TTC549 (cell line): ENCODE results near the gene XRCC3.

Experiments used
- FAIRE-seq: peaks from 2 replicates; lab custom pipeline; 2012; peaks lifted over from hg19 to GRCh38; lab: Jason Lieb, UNC

XRCC3 gene

DNA sequence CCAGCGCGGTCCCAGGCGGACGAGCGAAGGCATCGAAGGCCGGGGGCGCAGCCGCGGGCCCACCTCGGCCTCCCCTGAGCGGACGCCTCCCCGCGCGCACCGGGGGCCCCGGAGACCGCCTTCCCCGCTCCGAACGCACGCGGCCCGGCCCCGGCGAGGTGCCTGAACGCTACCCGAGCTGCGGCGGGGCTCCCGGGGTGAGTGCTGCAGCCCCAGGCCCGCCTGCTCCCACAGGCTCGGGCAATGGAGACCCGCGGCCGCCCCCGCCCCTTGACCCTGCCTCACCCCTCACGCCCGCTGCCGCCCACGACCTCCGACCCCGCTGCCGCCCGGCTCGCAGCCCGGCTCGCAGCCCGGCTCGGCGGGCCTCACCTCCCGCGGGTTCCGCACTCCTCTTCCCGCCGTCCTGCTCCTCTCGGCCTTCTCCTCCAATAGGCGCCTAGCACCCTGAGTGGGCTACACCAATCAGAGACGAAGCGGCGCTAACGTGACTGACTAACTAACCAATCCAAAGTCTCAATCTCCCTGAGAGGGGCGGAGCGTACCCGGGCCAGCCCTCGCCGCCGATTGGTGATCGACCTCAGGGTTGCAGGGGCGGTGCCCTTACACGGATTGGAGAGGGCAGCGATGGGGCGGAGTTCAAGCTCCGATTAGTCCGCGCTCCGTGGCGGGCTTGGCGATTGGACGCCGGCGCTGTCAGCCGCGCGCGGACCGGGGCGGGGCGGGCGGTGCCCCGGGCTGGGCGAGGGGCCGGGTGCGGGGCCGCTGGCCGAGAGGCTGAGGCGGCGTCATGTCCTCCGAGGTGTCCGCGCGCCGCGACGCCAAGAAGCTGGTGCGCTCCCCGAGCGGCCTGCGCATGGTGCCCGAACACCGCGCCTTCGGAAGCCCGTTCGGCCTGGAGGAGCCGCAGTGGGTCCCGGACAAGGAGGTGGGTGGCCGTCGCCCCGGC, at the start of gene XRCC3, which contains the start of gene ZFYVE21:
Gene XRCC3 (minus strand): TSS at position 400 of the 949 bp plus-strand sequence. CDS start 4,364 bp downstream, outside the sequence.
Gene ZFYVE21 (plus strand): TSS at position 759 of the 949 bp plus-strand sequence. CDS start 32 bp downstream, at position 791.
- peak; percentile 94 for FAIRE-seq

DNA sequence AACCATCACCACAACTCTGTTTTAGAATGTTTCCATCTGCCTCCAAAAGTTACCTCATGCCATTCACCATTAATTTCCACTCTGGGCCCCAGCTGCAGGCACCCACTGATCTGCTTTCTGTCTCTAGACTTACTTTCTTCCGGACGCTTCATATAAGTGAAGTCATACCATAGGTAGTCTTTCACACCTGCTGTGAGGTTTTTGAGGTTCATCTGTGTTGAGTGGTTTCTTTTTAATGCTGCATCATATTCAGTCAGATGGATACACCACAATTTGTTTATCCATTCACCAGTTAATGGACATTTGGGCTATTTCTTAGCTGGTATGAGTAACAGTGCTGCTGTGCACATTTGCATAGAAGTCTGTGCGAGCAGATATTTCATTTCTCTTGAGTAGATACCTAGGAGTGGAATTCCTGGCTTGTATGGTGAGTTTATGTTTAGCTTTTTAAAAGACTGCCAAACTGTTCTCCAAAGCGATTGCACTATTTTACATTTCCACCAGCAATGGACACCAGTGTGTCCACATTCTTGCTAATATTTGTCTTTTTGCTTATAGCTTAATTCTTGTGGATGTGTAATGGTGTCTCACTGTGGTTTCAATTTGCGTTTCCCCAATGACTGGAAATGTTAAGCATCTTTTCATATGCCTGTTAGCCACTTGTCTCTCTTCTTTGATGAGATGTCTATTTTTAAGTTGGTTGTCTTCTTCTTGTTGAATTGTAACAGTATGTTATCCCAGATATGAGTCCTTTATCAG, 48.7 kb upstream of the XRCC3 start:
- FAIRE-seq: no peak

DNA sequence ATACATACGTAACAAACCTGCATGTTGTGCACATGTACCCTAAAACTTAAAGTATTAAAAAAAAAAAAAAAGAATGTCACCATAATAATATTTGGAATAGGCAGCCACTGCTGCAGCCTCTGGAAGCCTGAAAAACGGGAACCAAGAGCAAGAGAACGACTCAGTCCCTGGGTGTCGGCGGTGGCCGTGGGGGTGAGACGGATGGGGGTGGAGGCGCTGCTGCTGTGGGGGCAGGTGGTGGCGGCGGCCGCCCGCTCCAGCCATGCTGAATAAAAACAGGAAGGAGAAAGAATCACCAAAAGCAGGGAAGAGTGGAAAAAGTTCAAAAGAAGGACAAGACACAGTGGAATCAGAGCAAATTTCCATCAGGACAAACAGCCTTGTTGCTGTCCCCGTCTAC, 47.3 kb upstream of the XRCC3 start:
- no peak for FAIRE-seq

DNA sequence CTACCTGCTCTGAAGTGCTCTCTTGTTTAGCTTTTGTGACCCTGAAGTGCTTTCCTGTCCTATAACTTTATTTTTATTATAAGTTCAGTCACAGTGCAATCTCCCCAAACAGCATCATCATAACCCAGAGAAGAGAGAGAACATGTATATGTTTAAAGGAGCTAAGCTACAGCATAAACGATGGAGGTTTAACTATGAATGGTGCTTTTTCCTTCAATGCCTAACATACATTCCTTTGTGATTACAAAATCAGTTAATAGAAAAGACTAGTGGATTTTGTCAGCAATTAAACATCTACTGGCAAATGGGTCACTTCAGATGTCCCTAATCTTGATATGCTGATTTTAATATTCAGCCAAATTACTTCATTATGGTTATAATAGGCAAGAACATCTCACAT, 46.8 kb upstream of the XRCC3 start:
- no peak for FAIRE-seq

DNA sequence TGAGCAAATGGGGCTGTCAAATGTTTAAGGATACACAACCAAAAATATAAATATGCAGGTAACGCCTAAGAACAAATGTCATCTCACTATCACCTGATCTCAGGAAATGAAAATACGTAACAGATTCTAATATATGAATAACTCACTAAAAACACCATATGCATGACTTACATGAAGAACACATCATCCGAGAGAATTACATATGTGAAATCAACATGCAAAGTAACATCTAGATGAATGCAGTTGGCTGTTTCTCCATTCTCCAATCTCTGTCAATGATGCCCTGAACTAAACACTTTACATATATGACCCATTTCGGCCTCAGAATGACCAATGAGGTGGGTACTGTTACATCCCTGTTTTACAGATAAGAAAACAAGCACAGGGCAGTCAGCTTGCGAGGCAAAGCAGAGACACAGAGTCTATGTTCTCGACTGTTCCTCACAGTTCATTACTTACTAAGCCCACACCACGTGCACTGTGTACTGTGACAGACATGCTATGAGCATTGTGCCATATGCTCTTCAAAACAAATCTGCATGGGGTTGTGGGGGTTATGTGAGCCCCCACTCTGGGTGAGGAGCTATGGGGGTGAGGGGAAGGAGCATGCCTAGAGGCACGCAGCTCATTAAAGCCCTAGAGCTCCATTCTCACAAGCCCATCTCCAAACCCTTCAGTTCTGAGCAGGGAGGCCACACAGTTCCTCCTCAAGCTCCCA, 43.0 kb upstream of the XRCC3 start:
- no peak for FAIRE-seq

DNA sequence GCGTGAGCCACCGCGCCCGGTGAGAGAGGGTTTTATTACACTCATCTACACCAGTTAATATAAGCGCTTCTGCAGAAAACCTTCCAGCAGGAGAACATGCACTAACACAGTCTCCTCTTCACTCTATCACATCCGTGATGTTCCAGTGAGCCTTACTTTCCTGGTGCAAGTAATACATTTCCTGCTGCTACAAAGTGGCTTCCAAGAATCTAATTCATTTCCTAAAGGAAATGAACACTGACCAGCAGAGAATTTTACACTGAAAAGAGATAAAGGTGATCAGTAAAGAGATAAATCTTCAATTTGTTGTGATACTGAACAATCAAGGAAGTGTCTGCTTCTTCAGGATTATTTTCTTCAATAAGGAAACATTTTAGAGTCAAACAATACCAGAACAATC, 39.8 kb upstream of the XRCC3 start:
- FAIRE-seq: no peak

DNA sequence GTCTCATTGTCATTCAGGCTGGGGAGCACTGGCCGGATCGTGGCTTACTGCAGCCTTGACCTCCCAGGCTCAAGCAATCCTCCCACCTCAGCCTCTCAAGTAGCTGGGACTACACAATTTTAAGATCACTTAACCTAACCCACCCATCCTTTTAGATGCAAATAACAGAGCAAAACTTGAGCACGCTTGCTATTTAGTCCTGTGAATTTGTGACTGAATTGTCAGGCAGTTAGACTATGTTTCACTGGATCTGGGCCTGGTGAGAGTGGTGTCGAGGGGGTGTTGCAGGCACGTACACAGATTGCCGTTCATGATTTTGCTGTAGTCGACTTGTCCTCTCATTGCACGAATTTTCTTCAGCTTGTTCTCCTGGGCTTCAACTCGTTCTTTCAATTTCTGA, 38.5 kb upstream of the XRCC3 start:
- FAIRE-seq: no peak

DNA sequence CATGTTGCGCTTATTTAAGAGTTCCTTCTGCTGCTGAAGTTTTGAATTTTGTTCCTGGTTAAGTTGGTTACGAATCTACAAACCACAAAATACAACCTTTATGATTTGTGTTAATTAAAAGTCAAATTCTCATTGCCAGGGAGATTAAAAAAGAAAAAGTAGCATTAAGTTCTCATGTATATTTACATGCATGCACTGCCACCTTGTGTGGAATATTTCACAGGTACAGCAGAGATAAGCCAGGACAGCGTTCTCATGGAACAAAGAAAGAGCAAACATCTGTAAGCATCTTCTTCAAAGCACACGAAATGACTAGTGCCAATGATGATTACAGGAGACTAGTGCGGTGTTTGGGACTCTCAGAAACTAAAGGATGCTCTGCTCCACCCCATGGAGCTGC, 34.6 kb upstream of the XRCC3 start:
- no peak for FAIRE-seq

DNA sequence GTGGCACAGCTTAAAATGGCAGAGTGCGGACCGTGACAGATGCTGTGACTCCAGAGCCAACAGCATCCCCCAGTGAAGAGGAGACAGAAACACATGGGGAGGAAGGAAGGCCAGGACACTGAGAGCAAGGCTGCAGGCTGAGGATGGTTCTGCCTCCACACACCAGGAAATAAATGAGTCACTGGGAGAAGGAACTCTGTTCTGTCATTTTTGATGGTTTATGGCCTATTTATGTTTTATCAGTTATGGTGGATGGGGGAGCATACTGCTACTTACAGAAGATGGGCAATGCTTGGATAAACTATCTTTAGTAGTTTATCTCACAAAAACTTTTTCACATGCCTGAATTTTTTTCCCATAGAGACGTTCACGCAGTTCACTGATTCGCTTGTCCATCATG, 34.2 kb upstream of the XRCC3 start:
- no peak for FAIRE-seq

DNA sequence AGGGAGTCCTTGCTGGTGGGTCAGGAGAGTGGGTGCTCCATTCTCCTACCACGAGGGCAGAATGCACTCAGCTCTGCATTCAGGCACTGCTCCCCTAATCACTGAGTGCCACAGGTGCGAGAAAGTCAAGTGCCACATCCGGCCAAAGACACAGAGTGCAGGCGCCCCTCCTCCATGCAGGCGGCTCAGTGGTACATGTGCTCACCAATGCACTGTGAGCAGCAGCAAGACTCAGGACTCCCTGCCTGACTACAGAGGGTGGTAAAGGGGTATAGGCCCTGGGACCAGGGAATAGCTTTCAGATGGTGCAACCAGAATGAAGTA, 33.2 kb upstream of the XRCC3 start:
- FAIRE-seq: no peak

DNA sequence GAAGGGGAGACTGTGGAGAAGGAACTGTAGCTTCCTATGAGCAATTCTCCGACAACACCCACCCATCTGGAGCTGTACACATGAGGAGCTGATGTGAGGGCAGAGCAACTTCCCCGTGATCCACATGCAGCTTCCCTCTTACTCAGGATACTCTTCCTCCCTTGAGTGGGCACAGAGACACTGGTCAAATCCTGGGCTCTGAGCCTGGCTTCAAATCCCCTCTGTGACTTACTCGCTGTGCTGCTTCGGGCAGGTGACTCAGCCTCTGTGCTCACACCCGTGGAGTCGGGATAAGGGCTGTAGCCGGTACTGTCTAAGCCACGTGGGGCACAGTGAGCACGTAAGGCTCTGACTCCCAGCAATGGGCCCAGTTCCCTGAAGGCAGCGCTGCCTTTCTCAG, 31.4 kb upstream of the XRCC3 start:
- FAIRE-seq: no peak

DNA sequence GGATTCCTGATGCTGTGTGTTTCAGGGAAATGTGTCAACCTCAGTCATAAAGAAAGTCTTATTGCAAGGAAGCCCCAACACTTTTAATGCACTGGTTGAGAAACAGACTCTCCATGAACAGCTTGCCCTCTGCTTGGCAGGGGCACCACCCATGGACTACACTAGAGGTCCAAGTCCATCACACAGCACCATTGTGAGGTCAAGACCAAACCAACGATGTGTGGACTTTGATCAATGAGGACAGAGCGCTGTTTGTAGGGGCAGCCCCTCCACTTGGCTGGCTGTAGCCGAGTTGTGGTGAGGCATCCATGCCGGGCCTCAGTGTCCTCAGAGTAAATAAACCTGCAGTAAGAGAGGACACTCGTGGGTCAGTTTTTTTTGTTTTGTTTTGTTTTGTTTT, 30.2 kb upstream of the XRCC3 start:
- FAIRE-seq: no peak

DNA sequence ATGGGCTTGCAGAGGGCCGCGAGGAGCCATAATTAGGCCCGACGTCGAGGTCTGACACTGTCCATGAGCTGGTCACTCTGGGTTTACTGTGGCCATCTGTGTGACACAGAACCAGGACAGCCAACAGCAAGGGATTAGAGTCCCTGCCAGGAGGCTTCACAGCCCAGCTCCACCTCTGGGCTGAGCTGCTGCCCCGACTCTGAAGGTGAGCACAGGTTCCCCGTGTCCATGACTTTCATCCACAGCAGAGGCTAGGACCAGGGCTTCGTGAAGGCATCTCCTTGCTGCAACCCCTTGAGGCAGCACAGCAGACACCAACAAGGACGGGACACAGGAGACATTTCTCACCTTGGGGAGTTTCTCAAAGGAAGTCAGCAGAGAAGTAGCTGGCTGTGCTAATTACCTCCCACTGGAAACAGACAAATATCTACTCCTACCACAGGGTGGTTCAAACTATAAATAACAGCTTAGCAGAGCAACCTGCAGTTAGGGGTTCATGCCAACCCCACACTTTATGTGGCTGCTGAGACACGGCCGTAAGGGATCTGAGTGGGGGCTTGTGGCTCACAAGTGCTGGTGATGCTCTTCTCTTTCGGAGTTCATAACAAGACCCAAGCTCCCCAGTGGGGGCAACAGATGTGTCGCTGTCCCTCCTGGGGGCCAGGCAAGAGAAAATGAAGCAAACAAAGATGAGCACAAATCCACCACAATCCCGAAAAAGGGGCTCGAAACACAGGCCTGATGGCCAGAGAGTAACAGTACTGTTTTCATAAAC, 29.6 kb upstream of the XRCC3 start:
- no peak for FAIRE-seq

DNA sequence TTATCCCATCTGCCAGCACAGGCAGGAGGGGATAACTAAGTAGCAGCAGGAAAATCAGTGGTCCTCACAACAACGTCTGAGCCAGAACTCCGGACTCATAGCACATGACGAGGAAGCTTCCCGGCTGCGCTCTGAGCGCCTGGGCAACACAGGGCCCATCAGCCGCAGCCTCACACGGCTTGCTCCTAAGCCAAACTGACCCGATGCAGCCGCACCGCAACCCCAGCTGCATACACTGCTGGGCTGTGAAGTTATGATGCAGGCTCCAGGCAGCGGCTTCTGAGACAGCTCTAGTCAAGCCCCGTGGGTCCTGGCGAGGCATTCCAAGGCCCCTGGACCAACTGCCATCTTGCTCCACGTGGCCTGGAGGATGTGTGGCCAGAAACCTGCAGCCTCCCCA, 28.4 kb upstream of the XRCC3 start:
- no peak for FAIRE-seq

DNA sequence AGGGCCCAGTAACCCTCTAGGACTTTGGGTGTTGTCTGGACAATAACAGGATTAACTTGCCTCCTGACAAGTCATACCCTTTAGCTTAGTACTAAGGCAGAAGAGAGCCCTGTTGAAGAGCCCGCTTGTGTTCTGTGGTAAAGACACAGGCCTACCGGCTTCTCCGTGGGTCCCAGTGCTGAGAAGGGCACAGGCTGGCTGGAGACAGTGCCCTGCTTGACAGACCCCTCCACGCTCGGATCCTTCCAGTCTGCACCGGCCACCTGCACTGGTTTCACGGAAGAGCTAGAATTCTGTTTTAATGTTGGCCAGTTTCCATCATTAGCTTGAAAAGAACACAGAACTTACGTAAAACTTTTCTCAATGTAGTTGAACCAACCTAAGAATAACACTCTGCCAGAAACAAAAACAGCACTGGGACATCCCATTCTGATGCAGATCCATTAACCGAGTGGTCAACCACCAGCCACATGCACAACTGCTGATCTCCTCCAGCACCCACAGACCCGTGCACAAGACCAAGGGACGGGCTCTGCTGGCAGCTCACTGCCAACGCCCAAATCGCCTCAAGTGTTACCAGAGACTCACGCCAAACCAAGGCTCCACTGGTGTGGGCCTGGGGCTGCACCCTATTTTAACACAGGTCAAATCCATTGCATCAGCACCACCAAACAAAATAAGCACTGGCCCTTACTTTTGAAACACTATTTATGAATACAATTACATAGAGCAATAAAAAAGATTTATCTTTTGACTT, 27.4 kb upstream of the XRCC3 start:
- no peak for FAIRE-seq

DNA sequence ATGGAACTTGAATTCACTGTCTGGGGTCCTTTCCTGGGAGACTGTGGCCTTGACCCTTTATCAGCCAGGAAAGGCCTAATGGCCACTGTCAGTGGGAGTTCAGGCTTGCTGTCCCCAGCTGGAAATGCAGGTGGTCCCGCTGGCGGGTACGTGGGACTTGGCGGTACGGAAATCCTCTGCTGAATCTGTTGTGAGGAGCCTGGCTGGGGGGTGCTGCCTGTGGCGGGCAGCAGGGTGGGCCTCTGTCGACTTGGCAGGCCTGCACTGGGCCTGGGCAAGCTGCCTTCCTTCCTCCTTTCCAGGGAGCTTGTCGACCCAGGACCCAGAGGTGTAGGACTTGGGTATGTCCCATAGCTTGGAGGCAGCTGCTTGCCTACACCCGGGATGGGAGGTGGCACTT, 26.6 kb upstream of the XRCC3 start:
- no peak for FAIRE-seq

DNA sequence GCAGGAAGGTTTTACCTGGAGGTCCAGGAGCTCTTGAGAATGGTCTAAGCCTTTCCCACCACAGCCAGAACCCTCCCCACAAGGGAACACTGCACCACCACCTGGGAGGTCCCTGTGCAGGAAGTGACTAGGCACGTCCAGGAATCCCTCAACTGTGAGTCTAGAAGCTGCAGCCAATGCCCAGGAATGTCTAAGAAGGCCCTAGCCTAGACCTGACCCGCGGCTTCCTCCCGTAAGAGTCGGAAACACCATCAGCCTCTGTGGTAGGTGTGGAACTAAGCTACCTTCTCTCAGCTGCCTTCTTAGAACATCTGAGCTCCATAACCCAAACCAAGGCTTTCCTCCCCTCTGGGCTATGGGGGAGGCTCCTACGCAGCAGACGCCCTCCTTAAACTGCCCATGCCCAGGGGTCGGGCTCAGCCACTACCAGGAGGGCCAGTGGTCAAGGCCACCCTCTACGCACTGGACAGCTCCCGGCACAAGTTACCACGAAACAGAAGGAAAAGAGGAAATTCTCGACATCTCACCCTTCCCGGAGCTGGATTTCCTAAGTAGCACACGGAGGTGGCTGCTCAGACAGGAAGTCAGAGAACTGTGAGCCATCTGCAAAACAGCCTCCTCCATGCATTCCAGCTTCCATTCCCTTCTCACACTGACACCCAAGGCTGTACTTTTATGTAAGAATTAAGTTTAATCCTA, 25.9 kb upstream of the XRCC3 start:
- FAIRE-seq: no peak

DNA sequence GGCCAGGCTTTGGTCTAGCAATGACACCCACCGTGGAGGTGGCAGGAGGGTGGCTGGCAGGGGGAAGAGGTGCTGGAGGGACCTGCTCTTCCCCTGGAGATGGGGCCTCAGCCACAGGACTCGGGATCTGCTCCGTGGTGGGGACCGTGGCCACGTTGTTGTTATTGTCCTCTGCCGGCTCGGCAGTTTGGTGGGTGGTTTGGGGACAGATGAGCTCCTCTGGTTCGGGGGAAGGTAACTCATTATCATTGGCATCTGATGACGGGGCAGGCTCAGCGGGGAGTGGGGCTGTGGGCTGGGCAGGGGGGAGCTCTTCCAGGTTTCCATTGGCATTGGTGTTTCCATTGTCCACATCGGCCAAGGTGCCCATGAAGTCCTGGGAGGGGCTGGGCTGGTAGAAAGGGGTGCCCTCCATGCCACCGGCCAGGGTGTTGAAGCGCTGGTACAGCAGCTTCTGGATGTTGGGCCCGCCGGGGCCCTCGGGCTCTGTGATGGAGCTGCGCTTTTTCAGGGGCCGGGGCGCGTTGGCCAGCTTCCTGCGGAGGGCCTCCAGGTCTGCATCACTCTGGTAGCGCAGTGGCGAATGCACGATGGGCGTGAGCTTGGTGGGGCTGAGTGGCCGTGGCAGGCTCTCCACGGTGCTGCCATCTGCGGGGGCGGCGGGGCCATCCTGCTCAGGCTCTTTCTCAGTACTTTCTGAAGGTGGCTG, 24.7 kb upstream of the XRCC3 start:
- no peak for FAIRE-seq

DNA sequence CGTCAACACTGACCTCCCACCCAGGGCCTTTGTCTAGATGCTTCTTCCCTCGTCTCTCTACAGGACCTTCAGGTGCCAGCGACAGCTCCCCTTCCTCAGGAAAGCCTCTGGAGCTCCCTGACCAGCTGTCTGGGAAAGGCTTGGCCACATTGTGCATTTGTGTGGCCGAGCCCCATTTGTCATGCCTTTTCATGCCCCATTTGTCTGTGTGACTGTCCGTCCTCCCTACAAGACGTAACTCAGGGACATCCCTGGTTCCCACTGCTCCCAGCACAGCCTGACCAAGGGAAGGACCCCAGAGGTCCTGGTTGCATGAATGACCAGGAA, 24.2 kb upstream of the XRCC3 start:
- FAIRE-seq: no peak
